HUES48 (cell line): Measurements from ENCODE around the gene ELP5.

Experiments
- H3K27ac ChIP-seq: one replicate; pipeline ENCODE4 v1.7.0; 2013; ENCODE audit warnings: low read depth, low read length, inconsistent platforms
- H3K27me3 ChIP-seq: 2 replicates; pipeline ENCODE4 v1.6.1; 2013; ENCODE audit warnings: mild to moderate bottlenecking, low read length; ENCODE audit not compliant: control insufficient read depth, insufficient read depth
- H3K36me3 ChIP-seq: 2 replicates; pipeline ENCODE4 v1.6.1; 2013; ENCODE audit warnings: low read length; ENCODE audit not compliant: control insufficient read depth, insufficient read depth
- H3K4me1 ChIP-seq: 2 replicates; pipeline ENCODE4 v1.6.1; 2013; ENCODE audit warnings: mild to moderate bottlenecking, low read length; ENCODE audit not compliant: control insufficient read depth, insufficient read depth
- H3K4me3 ChIP-seq: 2 replicates; pipeline ENCODE4 v1.5.1; 2013; ENCODE audit warnings: mild to moderate bottlenecking, low read depth, low read length
- H3K9ac ChIP-seq: 2 replicates; pipeline ENCODE4 v1.6.1; 2013; ENCODE audit warnings: mild to moderate bottlenecking, low read depth, low read length, moderate library complexity
- H3K9me3 ChIP-seq: 2 replicates; pipeline ENCODE4 v1.6.1; 2013; ENCODE audit warnings: low read length; ENCODE audit not compliant: control insufficient read depth, insufficient read depth

ELP5 gene

GRCh38 chr17:7213895-7214299 is 38.1 kb upstream of the ELP5 start:
- H3K4me3 ChIP-seq: peak overlapping the region; percentile 55
- H3K9me3 ChIP-seq: no peaks in the 10 kb centered on the region
- peaks cover 50% of the 10 kb centered on the region for H3K4me1 ChIP-seq
- H3K36me3 ChIP-seq: no peaks in the 10 kb centered on the region
- no peak overlapping the region for H3K9ac ChIP-seq
- H3K27me3 ChIP-seq: no peaks in the 10 kb centered on the region
- H3K27ac ChIP-seq: peak overlapping the region; percentile 85

- no peaks in the 10 kb centered on the region for H3K36me3 ChIP-seq
- H3K27ac ChIP-seq: peak overlapping the region; percentile 92
- no peaks in the 10 kb centered on the region for H3K27me3 ChIP-seq
- H3K4me1 ChIP-seq: peaks cover 50% of the 10 kb centered on the region
- peak overlapping the region; percentile 78 for H3K4me3 ChIP-seq
- peak overlapping the region; percentile 35; the same call in 1 of the 2 replicates for H3K9ac ChIP-seq
- H3K9me3 ChIP-seq: no peaks in the 10 kb centered on the region
Measured at GRCh38 chr17:7214300-7215135, 37.5 kb upstream of the ELP5 start.

DNA sequence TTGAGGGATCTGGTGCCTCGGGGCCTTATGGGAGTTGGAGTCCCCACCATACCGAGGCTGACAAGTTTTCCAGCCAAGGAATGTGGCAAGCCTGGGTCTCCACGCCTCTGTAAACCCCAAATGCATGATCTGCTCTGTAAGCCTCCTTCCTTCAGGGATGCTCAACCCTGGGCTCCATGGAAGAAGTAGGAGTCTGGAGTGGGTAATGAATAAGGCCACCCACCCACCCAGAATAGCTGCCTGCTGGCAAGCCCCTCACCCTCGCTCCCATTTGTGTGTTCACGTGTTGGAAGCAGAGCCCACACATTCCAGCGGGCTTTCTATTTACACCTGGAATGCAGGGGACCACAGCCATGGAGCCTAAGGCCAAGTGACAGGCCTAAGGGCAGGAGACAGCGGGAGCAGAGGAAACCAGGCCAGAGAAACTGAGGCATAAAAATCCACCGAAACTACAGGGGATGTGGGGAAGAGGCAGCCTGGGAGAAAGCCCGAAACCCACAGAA is 36.8 kb upstream of the ELP5 start:
- Histone ChIP-seq H3K27me3 (no peaks in the 10 kb centered on the region), H3K9ac (no peak overlapping the region), H3K4me1 (peaks cover 48% of the 10 kb centered on the region), H3K27ac (peak overlapping the region; percentile 92), H3K36me3 (no peaks in the 10 kb centered on the region), H3K4me3 (peak overlapping the region; percentile 78), H3K9me3 (no peaks in the 10 kb centered on the region)

GRCh38 chr17:7215652-7216180 is 36.3 kb upstream of the ELP5 start:
- H3K4me1 ChIP-seq: peaks cover 47% of the 10 kb centered on the region
- peak overlapping the region; percentile 92 for H3K27ac ChIP-seq
- H3K27me3 ChIP-seq: no peaks in the 10 kb centered on the region
- no peaks in the 10 kb centered on the region for H3K9me3 ChIP-seq
- no peaks in the 10 kb centered on the region for H3K36me3 ChIP-seq
- peak overlapping the region; percentile 78 for H3K4me3 ChIP-seq
- H3K9ac ChIP-seq: no peak overlapping the region

- H3K9me3 ChIP-seq: no peaks in the 10 kb centered on the region
- peak overlapping the region; percentile 46 for H3K4me3 ChIP-seq
- peak overlapping the region; percentile 67 for H3K27ac ChIP-seq
- peaks cover 5% of the 10 kb centered on the region for H3K36me3 ChIP-seq
- H3K27me3 ChIP-seq: no peaks in the 10 kb centered on the region
- no peak overlapping the region for H3K9ac ChIP-seq
- H3K4me1 ChIP-seq: peaks cover 43% of the 10 kb centered on the region
Measured at GRCh38 chr17:7216242-7217112, 35.5 kb upstream of the ELP5 start.

DNA sequence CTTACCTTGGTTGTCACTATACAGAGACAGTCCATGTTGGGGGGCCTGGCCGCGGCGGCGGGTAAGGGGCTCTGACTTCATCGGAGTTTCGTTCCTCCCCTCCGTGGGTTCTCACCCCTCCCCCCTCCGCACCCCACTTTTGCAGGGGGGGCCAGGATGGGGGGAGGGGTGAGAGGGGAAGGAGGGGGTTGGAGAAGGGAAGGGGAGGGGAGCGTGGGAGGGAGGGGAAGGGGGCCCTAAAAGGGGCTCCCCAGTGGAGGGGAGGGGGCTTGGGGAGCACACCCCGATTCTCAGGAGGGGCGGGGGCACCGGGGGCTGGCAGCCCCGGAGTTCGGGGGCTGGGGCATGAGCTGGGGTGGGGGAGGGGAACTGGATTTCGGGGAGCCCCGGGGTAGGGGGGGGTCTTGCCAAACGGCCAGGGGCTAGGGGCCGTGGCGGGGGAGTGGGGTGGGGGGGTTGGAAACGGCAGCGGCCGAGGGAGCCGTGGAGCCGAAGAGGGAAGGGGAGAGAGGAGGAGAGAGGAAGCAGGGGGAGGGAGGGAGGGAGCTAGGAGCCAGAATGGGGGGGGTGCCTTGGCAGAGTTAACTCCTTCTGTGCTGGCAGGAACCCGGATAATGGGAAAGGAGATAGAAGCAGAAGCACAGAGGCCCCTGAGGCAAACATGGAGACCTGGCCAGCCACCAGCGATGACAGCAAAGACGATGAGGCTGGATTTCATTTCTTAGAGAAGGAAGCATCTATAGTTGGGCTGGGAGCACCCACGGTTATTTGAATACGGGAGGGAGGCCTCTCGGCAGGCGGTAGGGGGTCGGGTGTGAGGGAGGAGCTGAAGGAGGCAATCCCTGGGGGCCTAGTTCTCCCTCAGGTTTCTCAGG is 34.7 kb upstream of the ELP5 start:
- peak overlapping the region; percentile 50 for H3K27ac ChIP-seq
- H3K4me3 ChIP-seq: peak overlapping the region; percentile 57
- H3K4me1 ChIP-seq: peaks cover 37% of the 10 kb centered on the region
- peaks cover 14% of the 10 kb centered on the region for H3K36me3 ChIP-seq
- no peaks in the 10 kb centered on the region for H3K9me3 ChIP-seq
- no peak overlapping the region for H3K9ac ChIP-seq
- H3K27me3 ChIP-seq: no peaks in the 10 kb centered on the region

- peak overlapping the region; percentile 57; the same call in 1 of the 2 replicates for H3K4me3 ChIP-seq
Measured at GRCh38 chr17:7218166-7218565, 33.8 kb upstream of the ELP5 start.

DNA sequence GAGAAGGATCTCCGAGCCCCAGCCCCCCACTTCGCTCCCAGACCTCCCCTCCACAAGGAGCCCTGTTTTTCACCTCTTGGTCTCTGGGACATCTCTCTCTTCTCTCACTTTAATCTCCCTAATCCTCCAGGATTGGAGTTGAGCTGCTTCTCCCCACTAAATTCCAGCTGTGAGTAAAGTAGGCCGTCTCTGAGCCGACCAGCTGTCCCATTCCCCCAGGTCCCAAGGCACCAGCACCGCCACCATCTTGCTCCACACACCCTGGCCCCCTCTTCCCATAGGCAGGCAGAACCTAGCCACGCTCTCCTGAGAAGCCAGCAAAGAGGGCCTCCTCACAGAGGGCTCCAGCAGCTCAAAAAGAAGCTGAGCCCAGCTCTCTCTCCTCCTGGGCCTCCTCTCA is 33.3 kb upstream of the ELP5 start:
- Histone ChIP-seq H3K4me1 (peaks cover 32% of the 10 kb centered on the region), H3K27me3 (no peaks in the 10 kb centered on the region), H3K9me3 (no peaks in the 10 kb centered on the region), H3K9ac (no peak overlapping the region), H3K27ac (no peak overlapping the region), H3K36me3 (peaks cover 27% of the 10 kb centered on the region), H3K4me3 (no peak overlapping the region)

More at GRCh38 chr17:7218166-7218565, 33.8 kb upstream of the ELP5 start:
- Histone ChIP-seq H3K9me3 (no peaks in the 10 kb centered on the region), H3K4me1 (peaks cover 37% of the 10 kb centered on the region), H3K9ac (no peak overlapping the region), H3K36me3 (peaks cover 21% of the 10 kb centered on the region), H3K27ac (peak overlapping the region; percentile 39), H3K27me3 (no peaks in the 10 kb centered on the region)

DNA sequence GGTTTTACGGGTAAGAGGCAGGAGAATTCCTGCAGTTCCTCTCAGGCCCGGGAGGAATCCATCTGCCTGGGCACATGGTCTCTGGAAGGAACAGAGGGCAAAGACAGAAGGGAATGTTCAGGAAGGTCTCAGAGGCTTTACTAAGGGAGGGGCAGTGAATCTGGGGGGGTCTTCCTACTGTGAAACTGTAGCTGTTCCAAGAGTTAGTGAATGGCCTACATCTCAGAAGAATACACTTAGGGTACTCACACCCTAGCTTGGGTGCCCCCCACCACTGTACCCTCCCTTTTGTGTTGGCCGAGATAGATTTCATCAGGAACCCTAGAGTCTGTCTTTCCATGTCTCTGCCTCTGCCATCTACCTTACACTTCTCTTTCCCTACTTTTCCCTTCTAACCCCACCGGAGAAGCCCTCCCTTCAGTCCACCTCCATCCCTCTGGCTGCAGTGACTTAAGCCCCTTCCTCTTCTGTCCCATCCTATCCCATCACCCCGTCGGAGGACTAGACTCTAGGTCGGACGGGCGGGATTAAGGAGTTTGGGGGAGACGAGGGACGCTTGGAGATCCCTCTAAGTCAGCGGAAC is 32.7 kb upstream of the ELP5 start:
- Histone ChIP-seq H3K4me1 (peaks cover 32% of the 10 kb centered on the region), H3K27ac (peak overlapping the region; percentile 90), H3K36me3 (peaks cover 33% of the 10 kb centered on the region), H3K9ac (peak overlapping the region; percentile 76; the same call in 1 of the 2 replicates), H3K9me3 (no peaks in the 10 kb centered on the region), H3K27me3 (no peaks in the 10 kb centered on the region), H3K4me3 (peak overlapping the region; percentile 91)
